ENCODE measurements around the gene TEX44.
"Not testable (repeated sequence)": the region's sequence is repeated elsewhere in the genome, so short reads cannot be mapped to it uniquely, and the experiment has no call there.

TEX44 gene

GRCh38 chr2:231570915-231571314 is 21.7 kb upstream of the TEX44 start:
- not testable (repeated sequence) for DNase-seq (ENCODE audit: low read depth in 2 of 2, low spot score in 1 of 2)

GRCh38 chr2:231571661-231572191 is 20.9 kb upstream of the TEX44 start:
- DNase-seq (ENCODE audit: low read depth in 2 of 2, low spot score in 1 of 2) = no peak

GRCh38 chr2:231573096-231573495 is 19.6 kb upstream of the TEX44 start:
- no peak for DNase-seq (ENCODE audit: low read depth in 2 of 2, low spot score in 1 of 2)

GRCh38 chr2:231573698-231574421 is 18.8 kb upstream of the TEX44 start:
- DNase-seq (ENCODE audit: low read depth in 2 of 2, low spot score in 1 of 2) = no peak

- no peak for DNase-seq (ENCODE audit: low read depth in 2 of 2, low spot score in 1 of 2)
Measured at GRCh38 chr2:231575612-231576256, 16.9 kb upstream of the TEX44 start.

- DNase-seq (ENCODE audit: low read depth in 2 of 2, low spot score in 1 of 2) = no peak
Measured at GRCh38 chr2:231576465-231576864, 16.2 kb upstream of the TEX44 start.

- not testable (repeated sequence) for DNase-seq (ENCODE audit: low read depth in 2 of 2, low spot score in 1 of 2)
Measured at GRCh38 chr2:231578655-231579054, 14.0 kb upstream of the TEX44 start.

- no peak for DNase-seq (ENCODE audit: low read depth in 2 of 2, low spot score in 1 of 2)
Measured at GRCh38 chr2:231579560-231579959, 13.1 kb upstream of the TEX44 start.

GRCh38 chr2:231581328-231581727 is 11.3 kb upstream of the TEX44 start:
- DNase-seq (ENCODE audit: low read depth in 2 of 2, low spot score in 1 of 2) = no peak

- no peak for DNase-seq (ENCODE audit: low read depth in 2 of 2, low spot score in 1 of 2)
Measured at GRCh38 chr2:231583982-231584381, 8.7 kb upstream of the TEX44 start.

GRCh38 chr2:231587744-231588143 is 4.9 kb upstream of the TEX44 start:
- not testable (repeated sequence) for DNase-seq (ENCODE audit: low read depth in 2 of 2, low spot score in 1 of 2)

GRCh38 chr2:231589656-231590055 is 3.0 kb upstream of the TEX44 start:
- no peak for DNase-seq (ENCODE audit: low read depth in 2 of 2, low spot score in 1 of 2)

GRCh38 chr2:231590614-231591013 is 2.0 kb upstream of the TEX44 start:
- DNase-seq (ENCODE audit: low read depth in 2 of 2, low spot score in 1 of 2) = no peak

GRCh38 chr2:231593666-231594065 is 1.0 kb downstream of the TEX44 start:
- DNase-seq (ENCODE audit: low read depth in 2 of 2, low spot score in 1 of 2) = no peak

GRCh38 chr2:231597014-231597611 is 4.4 kb downstream of the TEX44 start:
- no peak for DNase-seq (ENCODE audit: low read depth in 2 of 2, low spot score in 1 of 2)

- DNase-seq (ENCODE audit: low read depth in 2 of 2, low spot score in 1 of 2) = no peak
Measured at GRCh38 chr2:231597627-231598026, 5.0 kb downstream of the TEX44 start.

GRCh38 chr2:231600619-231601355 is 8.1 kb downstream of the TEX44 start:
- DNase-seq (ENCODE audit: low read depth in 2 of 2, low spot score in 1 of 2) = no peak

- DNase-seq (ENCODE audit: low read depth in 2 of 2, low spot score in 1 of 2) = peak; percentile 40 to 60
Measured at GRCh38 chr2:231601356-231602229, 8.9 kb downstream of the TEX44 start.

- DNase-seq (ENCODE audit: low read depth in 2 of 2, low spot score in 1 of 2) = no peak
Measured at GRCh38 chr2:231602859-231603467, 10.3 kb downstream of the TEX44 start.

GRCh38 chr2:231604101-231604684 is 11.5 kb downstream of the TEX44 start:
- DNase-seq (ENCODE audit: low read depth in 2 of 2, low spot score in 1 of 2) = no peak

All from stimulated activated CD8-positive, alpha-beta memory T cell treated with anti-CD3 and anti-CD28 coated beads, Interleukin-4, amount 100 ng/mL, for 4 hours (primary cell).